NCI-H82 treated with DMSO at 0.1 percent for 48 hours (cell line): ENCODE measurements around the gene KAZALD1.
A peak's percentile ranks its signal among the peaks of the same experiment; 100 is the strongest.

Source experiments
- DNase-seq: peaks from one replicate; lab custom pipeline; 2025; ENCODE audit not compliant: unreplicated experiment; lab: John Stamatoyannopoulos, UW

KAZALD1 gene

DNA sequence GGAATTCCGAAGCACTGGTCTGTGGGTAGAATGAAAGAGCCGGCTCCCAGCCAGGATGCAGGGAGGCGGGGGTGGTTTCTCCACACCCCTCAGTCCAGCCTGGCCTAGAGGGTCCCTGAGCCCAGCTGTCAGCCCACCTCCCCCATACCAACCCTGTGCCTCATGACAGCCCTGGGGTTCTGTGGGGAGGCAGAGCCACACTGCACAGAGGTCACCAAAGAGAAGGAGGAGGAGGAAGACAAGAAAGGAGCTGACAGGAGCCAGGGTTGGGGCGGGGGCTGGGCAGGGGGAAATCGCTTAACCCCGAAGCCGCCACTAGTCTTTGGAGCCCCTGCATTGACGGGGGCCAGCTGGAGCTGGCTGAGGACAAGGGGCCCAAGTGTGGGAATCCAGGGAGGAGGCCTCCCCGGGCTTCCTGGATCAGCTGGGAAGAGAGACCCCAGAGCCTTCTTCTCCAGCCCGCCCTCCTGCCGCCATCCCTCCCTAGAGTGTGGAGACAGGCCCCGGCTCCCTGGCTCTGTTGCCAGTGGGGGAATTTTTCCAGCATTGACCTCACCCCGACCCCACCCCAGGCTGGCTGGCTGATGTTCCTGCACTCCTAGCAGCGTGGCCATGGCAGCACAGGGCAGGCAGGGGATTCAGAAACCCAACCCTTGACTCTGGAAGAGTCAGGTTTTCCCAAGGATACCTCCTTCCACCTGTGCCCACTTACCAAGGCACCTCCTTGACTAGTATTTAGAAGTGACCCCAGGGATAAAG lies 32.5 kb downstream of the KAZALD1 start:
- DNase-seq, result no peak

DNA sequence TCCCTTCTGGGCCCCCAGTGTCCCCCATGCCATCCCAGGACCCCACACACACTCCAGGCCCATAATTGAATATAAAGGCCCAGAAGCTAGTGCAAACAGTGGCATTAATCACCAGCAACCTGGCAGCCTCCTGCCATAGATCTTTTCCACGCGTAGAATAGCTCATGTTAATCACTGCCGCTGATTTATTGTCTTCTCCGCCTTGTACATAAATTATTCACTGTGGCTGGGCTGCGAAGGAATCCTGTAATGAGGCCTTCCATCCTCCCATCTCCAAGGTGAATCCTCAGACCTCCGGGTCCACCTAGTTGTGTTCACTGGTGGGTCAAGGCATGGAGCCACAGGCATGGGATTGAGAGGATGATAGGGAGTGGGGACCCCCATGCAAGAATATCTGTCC lies 33.2 kb downstream of the KAZALD1 start:
- DNase-seq, result no peak

DNA sequence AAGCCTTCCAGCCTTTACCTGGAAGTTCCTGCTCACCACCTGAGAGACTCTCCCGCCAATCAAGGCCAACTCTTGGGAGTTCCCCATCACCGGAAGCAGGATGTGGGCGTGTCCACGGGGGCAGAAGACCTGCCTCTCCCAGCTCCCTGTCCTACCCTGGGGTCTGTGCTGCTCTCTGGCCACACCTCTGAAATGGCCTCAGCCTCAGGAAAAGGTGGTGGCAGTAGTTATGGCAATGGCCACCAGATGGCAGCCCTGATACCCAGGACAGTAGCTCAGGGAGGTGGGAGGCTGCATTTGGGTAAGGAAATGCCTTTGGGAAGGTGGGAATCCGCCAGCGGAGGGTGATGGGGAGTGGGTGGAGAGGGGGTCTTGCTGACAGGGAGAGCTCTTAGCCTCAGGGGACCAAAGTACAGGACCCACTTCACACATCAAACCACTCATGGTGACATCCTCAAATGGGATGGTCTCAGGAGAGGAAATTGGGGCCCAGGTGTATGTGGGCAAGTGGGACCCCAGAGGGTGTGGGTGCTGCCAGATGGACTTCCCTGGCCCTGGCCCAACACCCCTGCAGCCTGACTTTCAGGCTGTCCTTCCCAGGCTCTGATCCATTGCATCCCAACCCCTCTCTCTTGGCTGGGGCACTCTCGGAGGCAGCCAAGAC lies 33.9 kb downstream of the KAZALD1 start:
- DNase-seq, result peak; percentile 37

DNA sequence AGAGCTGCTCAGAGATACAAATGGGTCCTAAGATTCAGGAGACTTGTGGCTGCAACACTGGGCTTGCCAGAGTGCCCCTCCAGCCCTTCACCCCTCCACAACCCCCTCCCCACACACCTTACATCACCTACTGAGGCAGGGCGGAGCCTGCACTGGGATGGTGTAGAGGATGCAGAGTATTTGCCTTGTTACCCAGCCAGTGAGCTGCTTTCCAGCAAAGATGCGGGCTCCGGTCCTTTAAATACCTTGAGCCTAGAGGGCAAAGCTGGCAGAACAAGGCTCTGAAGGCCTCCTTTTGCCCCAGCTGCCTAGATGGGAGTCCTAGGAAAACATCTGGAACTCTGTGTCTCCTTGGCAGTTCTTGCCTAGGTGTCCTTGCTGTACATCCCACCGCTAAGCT lies 34.6 kb downstream of the KAZALD1 start:
- DNase-seq, result no peak

- DNase-seq, result no peak
Measured at GRCh38 chr10:101097881-101098280, 36.1 kb downstream of the KAZALD1 start.

DNA sequence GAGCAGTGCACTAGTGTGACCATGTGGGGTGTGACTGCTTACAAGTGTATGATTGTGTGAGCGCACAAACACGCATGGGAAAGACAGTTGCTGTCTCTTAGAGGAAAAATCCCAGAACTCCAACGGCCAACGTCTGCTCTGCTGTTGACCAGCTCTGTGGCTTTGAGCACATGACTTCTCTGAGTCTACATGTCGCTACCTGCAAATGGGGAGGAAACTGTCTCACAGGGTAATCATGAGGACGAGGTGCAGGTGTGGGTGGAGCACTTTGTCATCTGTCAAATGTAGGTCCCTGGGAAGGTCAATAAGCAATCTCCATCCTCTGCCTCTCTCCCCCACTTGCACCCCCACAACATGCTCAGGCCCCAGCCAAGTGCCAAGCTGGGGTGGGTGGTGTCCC lies 38.1 kb downstream of the KAZALD1 start:
- DNase-seq, result no peak

DNA sequence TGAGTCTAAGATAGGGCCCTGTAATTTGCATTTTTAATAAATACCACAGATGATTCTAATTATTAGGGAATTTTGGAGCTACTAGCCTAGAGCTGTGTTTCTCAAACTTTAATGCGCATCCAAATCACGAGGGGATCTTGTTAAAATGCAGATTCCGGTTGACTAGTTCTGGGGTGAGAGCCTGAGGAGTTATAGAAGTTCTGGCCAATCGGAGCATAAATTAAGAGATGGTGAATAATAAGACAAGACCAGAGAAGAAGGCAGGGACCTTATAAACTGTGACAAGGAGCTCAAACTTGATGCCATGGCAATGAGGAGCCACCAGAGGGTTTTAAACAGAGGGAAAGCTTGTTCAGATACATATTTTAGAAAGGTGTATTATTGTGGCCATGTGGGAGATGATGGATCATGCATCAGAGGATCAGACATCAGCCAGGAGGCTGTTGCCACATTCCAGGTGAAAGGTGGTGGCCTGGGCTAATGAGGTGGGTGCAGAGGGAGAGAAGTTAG lies 39.6 kb downstream of the KAZALD1 start:
- DNase-seq, result no peak

- no peak for DNase-seq
Measured at GRCh38 chr10:101103430-101103829, 41.6 kb downstream of the KAZALD1 start.

- DNase-seq, result no peak
Measured at GRCh38 chr10:101106351-101106750, 44.6 kb downstream of the KAZALD1 start.

DNA sequence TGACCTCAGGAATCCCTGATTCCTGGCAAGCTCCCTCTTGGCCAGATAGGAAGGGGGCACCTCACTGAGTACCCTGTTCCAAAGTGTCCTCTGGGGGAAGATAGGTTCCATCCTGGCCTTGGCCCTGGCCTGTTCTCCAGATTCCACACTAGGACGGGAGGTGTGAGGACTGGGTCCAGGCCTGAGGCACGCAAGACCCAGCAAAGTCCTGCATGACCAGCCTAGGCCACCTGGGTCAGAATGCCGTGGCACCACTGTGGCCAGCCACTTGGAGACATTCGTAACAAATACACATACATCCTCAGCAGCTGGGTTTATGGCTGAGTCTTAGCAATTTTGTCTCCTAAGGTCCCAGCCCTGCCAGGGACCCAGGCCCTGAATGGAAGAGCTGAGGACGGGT lies 46.0 kb downstream of the KAZALD1 start:
- DNase-seq, result no peak

DNA sequence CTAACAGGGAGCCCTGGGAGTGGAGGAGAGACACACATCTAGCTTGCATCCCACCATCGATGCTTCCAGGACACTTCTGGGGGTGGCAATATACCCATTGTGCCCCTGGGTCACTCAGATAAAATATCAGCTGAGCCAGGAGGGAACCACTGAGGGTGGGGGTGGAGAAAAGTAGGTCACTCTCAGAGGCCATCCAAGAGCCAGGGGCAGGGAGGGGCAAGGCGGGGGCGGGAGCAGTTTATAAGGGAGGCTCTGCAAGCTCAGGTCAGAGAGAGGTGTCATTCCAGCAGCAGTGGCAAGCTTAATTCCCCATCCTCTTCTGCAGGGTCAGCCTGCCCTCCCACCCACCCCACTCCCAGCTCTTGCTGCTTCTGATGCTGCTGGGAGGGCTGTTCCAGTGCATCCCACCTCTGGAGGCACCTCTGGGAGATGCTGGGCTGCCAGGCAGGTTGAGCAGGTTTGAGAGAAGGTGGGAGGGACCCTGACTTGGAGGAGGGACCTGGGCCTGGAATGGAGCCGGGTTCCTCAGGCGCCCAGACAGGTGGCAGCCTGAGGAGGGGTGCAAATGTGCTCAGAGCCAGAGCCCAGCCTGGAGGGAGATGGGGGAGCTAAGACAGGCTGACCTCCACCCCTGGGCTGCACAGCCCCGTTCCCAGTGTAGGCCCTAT lies 49.2 kb downstream of the KAZALD1 start:
- no peak for DNase-seq

DNA sequence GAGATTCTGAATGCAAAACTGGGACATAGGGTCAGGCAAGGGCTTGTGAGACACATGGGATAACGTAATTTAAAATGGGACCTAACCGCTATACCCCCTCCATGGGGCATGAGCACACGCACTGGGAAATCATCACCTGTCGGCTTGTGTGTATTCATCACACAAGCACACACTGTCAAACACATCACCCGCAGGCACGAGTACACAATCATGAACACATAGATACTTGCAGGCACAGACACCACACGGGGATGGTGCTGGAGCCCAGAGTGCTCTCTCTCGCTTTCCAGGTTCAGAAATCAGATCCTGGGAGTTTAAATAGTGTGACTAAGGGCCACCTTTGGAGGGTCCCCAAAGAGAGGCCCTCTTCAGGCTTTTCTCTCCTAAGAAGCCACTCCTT lies 49.8 kb downstream of the KAZALD1 start:
- DNase-seq, result no peak

DNA sequence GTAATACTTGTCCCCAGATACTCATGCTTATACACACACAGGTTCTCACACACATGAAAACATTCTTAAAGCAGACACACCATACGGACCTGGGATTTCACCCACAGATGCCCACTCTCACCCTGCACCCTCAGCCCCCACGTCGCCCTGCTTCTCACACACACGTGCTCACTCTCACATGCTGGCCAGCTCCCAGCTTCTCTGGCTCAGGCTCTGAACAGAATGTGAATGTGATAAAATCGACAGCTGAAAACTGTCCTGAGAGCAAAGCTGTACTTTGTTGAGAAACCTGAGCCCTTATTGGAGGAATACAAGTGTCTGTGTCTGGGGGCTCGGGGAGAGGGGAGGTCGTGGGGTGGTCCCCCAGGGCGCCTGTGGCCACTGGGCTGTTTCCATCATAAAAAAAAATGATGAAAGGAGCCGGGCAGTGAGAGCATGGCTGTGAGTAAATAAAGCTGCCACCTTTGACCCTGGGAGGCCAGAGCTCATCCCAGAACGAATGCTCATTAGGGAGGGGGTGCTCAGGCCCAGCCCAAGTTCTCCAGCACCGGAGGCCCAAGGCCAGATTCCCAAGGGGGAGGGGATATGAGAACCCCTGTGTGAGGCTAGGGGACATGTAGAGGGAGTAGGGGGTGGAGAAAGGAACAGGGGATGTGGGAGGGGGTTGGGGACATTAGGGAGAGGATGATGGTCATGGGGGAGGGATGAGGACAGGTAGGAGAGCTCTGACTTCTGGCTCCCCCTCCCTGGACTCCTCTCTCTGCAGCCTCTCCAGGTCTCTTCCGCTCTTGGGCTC lies 51.2 kb downstream of the KAZALD1 start:
- DNase-seq, result no peak

DNA sequence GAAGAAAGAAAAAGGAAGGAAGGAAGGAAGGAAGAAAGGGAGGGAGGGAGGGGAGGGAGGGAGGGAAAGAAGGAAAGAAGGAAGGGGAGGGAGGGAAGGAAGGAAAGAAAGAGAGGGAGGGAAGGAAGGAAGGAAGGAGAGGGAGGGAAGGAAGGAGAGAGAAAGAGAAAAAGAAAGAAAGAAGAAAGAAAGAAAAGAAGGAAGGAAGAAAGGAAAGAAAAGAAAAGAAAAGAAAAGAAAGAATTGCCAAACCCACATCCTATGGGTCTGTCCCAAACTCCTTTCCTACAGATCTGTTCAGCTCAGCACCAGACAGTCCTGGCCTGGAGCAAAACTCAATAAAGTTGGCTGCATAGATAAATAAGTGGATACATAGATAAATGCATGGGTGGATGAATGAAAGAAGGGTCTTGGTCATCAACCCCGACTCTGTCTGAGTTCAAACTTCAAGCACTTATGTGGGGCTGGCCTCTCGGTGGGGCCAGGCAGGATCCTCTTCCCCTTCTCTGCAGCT lies 52.2 kb downstream of the KAZALD1 start:
- DNase-seq, result no peak

DNA sequence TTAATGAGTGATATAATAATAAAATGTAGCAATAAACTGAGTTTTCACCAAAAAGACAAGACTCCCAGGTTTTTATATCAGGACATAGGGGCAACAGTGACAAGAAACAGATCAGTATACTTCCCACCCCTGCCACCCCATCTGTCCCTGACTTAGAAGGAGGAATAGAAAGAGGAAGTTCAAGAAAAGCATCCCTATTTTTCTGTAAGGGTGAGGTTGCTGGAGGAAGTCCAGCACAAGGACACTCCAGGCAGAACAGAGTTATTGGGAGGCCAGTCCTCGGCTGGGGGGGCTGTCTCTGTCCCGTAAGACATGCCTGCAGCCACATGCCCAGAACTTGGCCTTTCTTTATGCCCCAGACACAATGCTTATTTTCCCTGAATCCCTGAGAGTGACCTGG lies 52.9 kb downstream of the KAZALD1 start:
- DNase-seq, result no peak
